ENCODE measurements around the gene POU2F3. TPM values are rescaled to one million over a fixed set of nuclear protein-coding genes. Genes with fewer than 3 reads are reported as not detected.

The POU2F3 gene
- total RNA-seq, 2 donors from 2014 or later: 0.77 to 1.5 TPM

GRCh38 chr11:120335556-120335907, 95.6 kb downstream of the POU2F3 start:
- Histone ChIP-seq H3K4me1 (peaks cover 8% of the 10 kb centered on the region), H3K27me3 (no peaks in the 10 kb centered on the region), H3K9me3 (no peaks in the 10 kb centered on the region), H3K36me3 (no peaks in the 10 kb centered on the region), H3K4me3 (peak overlapping the region; percentile 96), H3K9ac (ENCODE audit: low read depth in 2 of 2, low read length in 2 of 2) (peak overlapping the region; percentile 73 to 79), H3K27ac (peak overlapping the region; percentile 96)
- intact Hi-C loops (cut with DNase I): loop anchor here (10.0 kb wide), 2 partner anchors 99 to 349 kb away; no protein-coding TSS in a partner anchor
- TF ChIP-seq CTCF (IDR thresholded peaks at IDR 0.05): no peak
- no peak for DNase-seq

- Histone ChIP-seq H3K4me3 (peak within 1 kb of the TSS; percentile 96), H3K27me3 (no peaks in the 10 kb centered on the region), H3K27ac (peak within 1 kb of the TSS; percentile 96), H3K36me3 (no peaks in the 10 kb centered on the region), H3K9ac (ENCODE audit: low read depth in 2 of 2, low read length in 2 of 2) (peak within 1 kb of the TSS; percentile 79 to 98), H3K4me1 (peaks cover 8% of the 10 kb centered on the region), H3K9me3 (no peaks in the 10 kb centered on the region)
- TF ChIP-seq CTCF (IDR thresholded peaks at IDR 0.05): no peak
- peak; percentile 96 for DNase-seq
- intact Hi-C loops (cut with DNase I): loop anchor here (10.0 kb wide), 2 partner anchors 99 to 349 kb away; no protein-coding TSS in a partner anchor
These were observed 96.1 kb downstream of the POU2F3 start, which contains the start of gene ARHGEF12 for GRCh38 chr11:120335908-120336640. ARHGEF12 (plus strand) TSS chr11:120336413; CDS start chr11:120337244, 831 bp downstream.

GRCh38 chr11:120336641-120337354, 96.9 kb downstream of the POU2F3 start:
- Histone ChIP-seq H3K36me3 (no peaks in the 10 kb centered on the region), H3K4me3 (peak overlapping the region; percentile 96), H3K27ac (peak overlapping the region; percentile 96), H3K9me3 (no peaks in the 10 kb centered on the region), H3K4me1 (peaks cover 8% of the 10 kb centered on the region), H3K9ac (ENCODE audit: low read depth in 2 of 2, low read length in 2 of 2) (peak overlapping the region; percentile 79 to 98), H3K27me3 (no peaks in the 10 kb centered on the region)
- intact Hi-C loops (cut with DNase I): loop anchor here (10.0 kb wide), 2 partner anchors 98 to 348 kb away; no protein-coding TSS in a partner anchor
- peak; percentile 64 for DNase-seq
- no peak for TF ChIP-seq CTCF (IDR thresholded peaks at IDR 0.05)

GRCh38 chr11:120337355-120338106, 97.6 kb downstream of the POU2F3 start:
- peak; percentile 38 for DNase-seq
- intact Hi-C loops (cut with DNase I): loop anchor here (10.0 kb wide), 2 partner anchors 97 to 347 kb away; no protein-coding TSS in a partner anchor
- Histone ChIP-seq H3K9ac (ENCODE audit: low read depth in 2 of 2, low read length in 2 of 2) (peak overlapping the region; percentile 79 to 98), H3K27me3 (no peaks in the 10 kb centered on the region), H3K27ac (peak overlapping the region; percentile 96), H3K9me3 (no peaks in the 10 kb centered on the region), H3K4me1 (peaks cover 8% of the 10 kb centered on the region), H3K36me3 (no peaks in the 10 kb centered on the region), H3K4me3 (peak overlapping the region; percentile 96)
- no peak for TF ChIP-seq CTCF (IDR thresholded peaks at IDR 0.05)
